ENCODE data around the gene TCF23. TPM values are rescaled to one million over a fixed set of nuclear protein-coding genes. Genes with fewer than 3 reads are reported as not detected.

Gene TCF23
- total and polyA plus RNA-seq, 2 of the 8 experiments (the other 6 are each of a cell fraction or from before 2014, with no cell fraction given) = 0.02 TPM; not detected in 1

DNA sequence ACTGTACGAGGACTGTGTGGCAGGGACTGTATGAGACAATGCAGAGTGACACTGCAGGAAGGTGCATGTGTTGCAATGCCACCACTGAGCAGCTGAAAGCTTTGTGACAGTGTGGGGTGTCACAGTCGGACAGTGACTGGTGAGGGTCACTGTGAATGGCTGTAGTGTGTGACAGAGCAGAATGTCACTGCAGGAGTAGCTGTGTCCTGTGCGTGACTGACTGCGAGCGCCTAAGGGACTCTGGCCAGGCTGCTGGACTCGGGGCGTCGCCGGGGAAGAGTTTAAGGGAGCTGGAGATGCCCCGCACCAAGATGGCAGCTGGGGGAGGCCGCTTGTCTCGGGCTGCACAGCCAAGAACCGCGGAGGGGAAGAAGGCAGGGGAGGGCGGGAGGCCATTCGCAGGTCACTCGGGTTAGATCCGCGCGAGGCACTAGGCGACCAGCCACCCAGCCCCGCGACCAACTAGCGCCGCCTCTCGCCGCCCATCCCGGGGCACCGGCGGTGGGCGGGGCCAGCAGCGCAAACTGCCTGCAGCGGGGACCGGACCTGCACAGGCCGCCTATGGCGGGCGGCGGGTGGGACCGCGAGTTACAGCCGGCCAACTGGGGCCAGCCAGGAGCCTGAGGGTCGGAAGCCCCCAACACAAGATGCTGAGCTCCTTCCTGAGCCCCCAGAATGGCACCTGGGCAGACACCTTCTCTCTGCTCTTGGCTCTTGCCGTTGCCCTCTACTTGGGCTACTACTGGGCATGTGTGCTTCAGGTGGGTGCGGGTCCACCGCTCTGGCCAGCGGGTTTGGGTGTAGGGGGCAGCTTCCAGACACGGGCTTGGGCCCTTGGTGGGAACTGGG lies 25.3 kb upstream of the TCF23 start, which contains the start of gene ABHD1 (continued):
- TF ChIP-seq, protein P1, sequence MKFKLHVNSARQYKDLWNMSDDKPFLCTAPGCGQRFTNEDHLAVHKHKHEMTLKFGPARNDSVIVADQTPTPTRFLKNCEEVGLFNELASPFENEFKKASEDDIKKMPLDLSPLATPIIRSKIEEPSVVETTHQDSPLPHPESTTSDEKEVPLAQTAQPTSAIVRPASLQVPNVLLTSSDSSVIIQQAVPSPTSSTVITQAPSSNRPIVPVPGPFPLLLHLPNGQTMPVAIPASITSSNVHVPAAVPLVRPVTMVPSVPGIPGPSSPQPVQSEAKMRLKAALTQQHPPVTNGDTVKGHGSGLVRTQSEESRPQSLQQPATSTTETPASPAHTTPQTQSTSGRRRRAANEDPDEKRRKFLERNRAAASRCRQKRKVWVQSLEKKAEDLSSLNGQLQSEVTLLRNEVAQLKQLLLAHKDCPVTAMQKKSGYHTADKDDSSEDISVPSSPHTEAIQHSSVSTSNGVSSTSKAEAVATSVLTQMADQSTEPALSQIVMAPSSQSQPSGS (IDR thresholded peaks at IDR 0.05; ENCODE audit: low read length) = no peak
- TF ChIP-seq MAX (IDR thresholded peaks at IDR 0.05) = no peak; the same call in 1 of the 2 replicates
- TF ChIP-seq JUND (IDR thresholded peaks at IDR 0.05; ENCODE audit: low read length) = no peak
- no peak for TF ChIP-seq MAFK (IDR thresholded peaks at IDR 0.05; ENCODE audit: low read depth, low read length)
- TF ChIP-seq POU5F1 (IDR thresholded peaks at IDR 0.05; ENCODE audit: low read depth, low read length) = no peak
- no peak for TF ChIP-seq JUN (IDR thresholded peaks at IDR 0.05; ENCODE audit: low read depth, low read length)
- TF ChIP-seq SIX5 (IDR thresholded peaks at IDR 0.05; ENCODE audit: low read depth, low read length) = no peak
- TF ChIP-seq CTBP2 (IDR thresholded peaks at IDR 0.05; ENCODE audit: borderline replicate concordance, insufficient read depth, insufficient read length, low read length) = no peak
- no peak for TF ChIP-seq RXRA (IDR thresholded peaks at IDR 0.05; ENCODE audit: insufficient read depth, low read depth, low read length)
- TF ChIP-seq BACH1 (IDR thresholded peaks at IDR 0.05; ENCODE audit: low read length) = no peak
- TF ChIP-seq SIN3A (conservative IDR thresholded peaks at IDR 0.05 in 1 of 2, IDR thresholded peaks at IDR 0.05 in 1 of 2; ENCODE audit: low read depth in 1 of 2, low read length in 2 of 2) = 0 out of 4 replicates have a peak, but pooled peaks of 1 of the 2 experiments have one; percentile 34
- TF ChIP-seq EZH2 (IDR thresholded peaks at IDR 0.05; ENCODE audit: low read depth, low read length, severe bottlenecking) = no peak
- TF ChIP-seq CBX5 (IDR thresholded peaks at IDR 0.05; ENCODE audit: low read depth, low read length) = no peak
- no peak for TF ChIP-seq CBX8 (IDR thresholded peaks at IDR 0.05; ENCODE audit: borderline replicate concordance, low read depth, low read length)
- no peak for TF ChIP-seq CHD2 (IDR thresholded peaks at IDR 0.05; ENCODE audit: low read length)
